DMS53 treated with DMSO at 0.1 percent for 48 hours (cell line): ENCODE results near the gene IAPP.
A peak's percentile ranks its signal among the peaks of the same experiment; 100 is the strongest.
"Not testable (repeated sequence)": the region's sequence is repeated elsewhere in the genome, so short reads cannot be mapped to it uniquely, and the experiment has no call there.

Source experiments
- DNase-seq: peaks from one replicate; lab custom pipeline; 2025; ENCODE audit not compliant: unreplicated experiment; lab: John Stamatoyannopoulos, UW

IAPP gene

GRCh38 chr12:21370845-21371449 lies 1.8 kb upstream of the IAPP start:
- no peak for DNase-seq

- DNase-seq: no peak
These were observed 6.5 kb downstream of the IAPP start for GRCh38 chr12:21379218-21379617.

GRCh38 chr12:21381320-21381719 lies 8.6 kb downstream of the IAPP start:
- DNase-seq: not testable (repeated sequence)

GRCh38 chr12:21384261-21384660 lies 11.6 kb downstream of the IAPP start:
- DNase-seq: no peak

GRCh38 chr12:21387174-21387573 lies 14.5 kb downstream of the IAPP start:
- DNase-seq: no peak

- DNase-seq: no peak
These were observed 19.7 kb downstream of the IAPP start for GRCh38 chr12:21392384-21392783.

- DNase-seq: not testable (repeated sequence)
These were observed 22.3 kb downstream of the IAPP start for GRCh38 chr12:21394828-21395626.

GRCh38 chr12:21413369-21414277 lies 40.9 kb downstream of the IAPP start:
- peak; percentile 91 for DNase-seq

GRCh38 chr12:21416511-21417121 lies 43.9 kb downstream of the IAPP start:
- DNase-seq: no peak

- DNase-seq: peak; percentile 49
These were observed 45.7 kb downstream of the IAPP start for GRCh38 chr12:21418398-21418797.

- DNase-seq: peak; percentile 74
These were observed 46.5 kb downstream of the IAPP start for GRCh38 chr12:21419009-21419699.

- no peak for DNase-seq
These were observed 55.5 kb downstream of the IAPP start for GRCh38 chr12:21428241-21428640.
